GM19467 (cell line): ENCODE results near the gene PDZRN4.

Experiments used
- ATAC-seq: cut with Tn5 transposase; IDR thresholded peaks from one replicate; pipeline ENCODE4 v1.9.1; 2021; ENCODE audit warnings: mild to moderate bottlenecking, moderate library complexity; ENCODE audit not compliant: unreplicated experiment

Gene PDZRN4

DNA sequence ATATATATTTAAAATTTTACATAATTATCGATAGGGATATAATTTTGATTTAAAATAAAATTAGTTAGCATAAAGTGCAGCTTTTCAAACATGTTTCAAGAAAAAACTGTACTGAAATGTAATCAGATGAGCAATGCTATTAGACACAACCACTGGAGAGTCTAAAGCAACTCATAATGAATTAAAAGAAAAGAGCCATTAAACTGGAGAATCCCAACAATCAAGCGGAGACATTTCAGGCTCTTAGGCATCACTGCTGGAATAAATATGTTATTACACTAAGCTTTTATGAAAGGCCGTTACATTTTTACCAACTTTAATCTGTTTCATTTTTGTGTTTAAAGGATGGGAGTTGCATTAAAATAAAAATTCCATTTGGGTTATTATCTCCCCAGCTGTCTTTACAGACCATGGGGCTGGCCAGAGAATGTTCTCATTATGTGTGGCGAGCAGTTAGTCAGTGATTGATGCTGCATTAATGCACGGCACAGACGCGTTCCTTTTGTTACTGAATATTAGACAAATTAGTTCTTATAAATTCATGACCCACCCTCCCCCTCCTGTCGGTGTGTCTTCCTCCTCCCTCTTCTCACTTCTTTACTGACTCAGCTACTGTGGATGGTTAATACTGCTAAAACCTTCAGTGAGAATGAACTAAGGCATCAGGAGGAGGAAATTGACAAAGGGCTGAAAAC is 156.8 kb downstream of the PDZRN4 start:
- no peak for ATAC-seq

DNA sequence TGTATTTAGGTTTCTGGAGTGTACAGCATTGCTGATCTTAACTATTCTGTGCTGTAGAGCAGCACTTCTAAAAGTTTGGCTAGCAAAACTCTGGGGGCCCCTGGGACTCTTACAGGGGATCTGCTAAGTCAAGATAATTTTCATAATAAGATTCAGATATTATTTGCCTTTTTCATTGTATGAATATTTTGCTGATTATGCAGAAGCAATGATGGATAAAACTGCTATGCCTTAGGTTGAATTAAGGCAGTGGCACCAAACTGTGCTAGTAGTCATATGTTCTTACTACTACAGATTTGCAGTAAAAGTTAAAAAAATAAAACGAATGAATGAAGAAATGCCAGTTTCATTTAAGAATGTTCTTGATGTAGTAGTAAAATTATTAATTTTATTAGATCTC is 160.1 kb downstream of the PDZRN4 start:
- no peak for ATAC-seq

DNA sequence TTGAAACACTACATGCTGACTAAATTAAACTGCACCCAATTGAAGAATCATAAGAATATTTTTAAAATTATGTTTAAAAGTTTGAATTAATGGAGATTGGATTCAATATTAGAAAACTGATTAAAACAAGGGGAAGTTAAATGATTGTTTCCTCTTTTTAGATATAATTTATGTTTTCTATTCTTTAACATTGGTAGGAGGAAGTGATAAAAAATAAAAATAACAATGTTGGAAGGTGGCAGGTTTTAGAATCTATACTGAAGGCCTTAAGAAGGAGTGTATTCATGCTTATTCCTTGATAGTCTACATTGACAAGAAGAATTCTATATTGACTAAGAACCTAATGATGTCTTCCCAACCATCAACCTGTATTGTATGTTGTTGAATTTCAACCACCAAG is 168.1 kb downstream of the PDZRN4 start:
- ATAC-seq, result no peak

DNA sequence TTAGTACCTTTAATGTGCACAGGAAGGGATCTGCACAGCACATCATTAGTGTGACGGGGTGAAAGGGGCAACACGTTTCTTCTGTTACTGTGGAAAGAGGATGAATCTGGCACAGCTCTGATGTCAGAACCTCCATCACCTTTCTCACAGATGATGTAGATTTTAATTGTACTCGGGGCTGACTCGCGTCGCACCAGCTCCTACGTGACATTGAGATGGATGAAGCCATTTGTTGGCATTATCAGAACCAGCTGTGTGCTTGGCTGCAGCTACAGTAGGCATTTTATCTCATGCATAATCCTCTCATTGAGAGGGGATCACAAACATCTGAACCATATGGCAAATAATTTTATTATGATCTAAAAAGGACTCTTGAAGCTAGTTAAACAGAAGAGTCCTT is 173.6 kb downstream of the PDZRN4 start:
- no peak for ATAC-seq

DNA sequence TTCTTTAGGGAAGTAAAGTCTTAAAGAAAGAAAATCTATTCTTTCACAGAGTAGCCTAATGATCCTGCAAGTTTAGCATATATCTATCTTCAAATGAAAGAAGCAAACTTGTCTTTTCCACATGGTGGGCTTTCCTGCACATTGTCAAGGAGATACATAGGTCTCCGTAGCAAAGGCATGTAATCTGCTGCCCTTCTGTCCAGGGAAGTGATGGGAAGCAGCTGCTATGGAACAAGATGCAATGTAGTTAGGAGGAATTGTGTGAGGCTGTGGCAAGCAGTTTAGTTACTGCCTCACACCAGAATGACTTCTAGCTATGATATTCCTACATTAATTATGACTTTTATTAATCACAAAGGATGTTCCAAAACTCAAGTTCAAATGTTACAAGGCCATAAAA is 174.4 kb downstream of the PDZRN4 start:
- ATAC-seq, result no peak

DNA sequence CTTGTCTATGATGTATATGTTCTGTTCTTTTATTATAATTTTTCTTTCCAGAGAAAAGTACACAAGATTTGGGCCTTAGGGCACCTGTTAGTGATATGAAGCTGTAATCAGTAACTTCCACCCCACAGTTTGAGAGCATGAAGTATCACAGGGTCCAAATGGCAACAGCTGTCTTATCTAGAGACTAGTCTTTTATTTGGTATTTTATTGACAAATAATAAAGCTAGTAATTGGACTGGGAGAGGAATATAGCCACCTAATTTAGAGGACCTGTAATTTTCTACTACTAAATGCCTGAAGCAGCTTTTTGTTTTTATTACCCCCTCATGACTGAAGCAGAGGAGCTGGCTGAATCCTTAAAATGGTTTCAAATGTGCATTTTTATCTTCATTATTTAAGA is 174.8 kb downstream of the PDZRN4 start:
- ATAC-seq, result no peak

DNA sequence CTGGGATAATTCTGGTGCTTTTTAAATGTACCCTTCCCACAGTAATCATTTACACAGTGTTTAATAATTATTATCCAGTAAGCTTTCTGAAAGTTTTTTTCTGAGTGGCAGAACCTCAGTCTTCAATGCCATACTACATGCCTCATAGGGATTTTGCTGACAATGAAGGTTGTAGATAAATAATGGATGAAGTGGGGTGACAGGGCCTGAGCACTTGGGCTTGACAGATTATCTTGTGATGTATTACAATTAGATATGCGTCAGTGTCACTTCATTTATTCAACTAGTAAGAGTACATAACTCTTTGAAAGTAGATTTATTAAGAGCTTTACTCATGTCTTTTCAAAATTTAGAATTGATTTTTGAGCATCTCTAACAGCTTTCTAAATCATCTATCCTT is 176.1 kb downstream of the PDZRN4 start:
- ATAC-seq, result no peak

DNA sequence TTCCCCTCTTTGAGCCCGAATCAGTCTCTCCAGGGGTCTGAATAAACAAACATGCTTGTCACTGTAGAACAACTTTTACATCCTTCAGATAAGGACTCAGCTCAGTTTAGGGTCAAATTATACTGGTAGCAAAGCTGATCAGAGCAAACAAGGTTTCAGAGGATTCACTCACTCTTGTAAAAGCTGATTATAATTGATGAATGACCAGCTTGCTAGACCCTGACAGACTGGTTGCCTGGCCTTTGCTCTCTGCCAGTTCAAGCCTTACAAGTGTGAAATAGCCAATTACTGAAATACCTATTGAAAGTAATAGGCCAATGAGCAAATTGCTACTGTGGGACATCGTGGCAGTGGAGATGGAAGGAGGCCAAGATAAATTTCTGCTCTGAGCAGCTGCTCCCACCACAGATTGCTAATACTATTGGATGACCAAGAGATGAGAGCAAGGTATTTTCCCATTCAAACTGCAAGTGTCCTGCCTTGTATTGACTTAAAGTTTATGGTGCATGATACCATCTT is 177.6 kb downstream of the PDZRN4 start:
- no peak for ATAC-seq

DNA sequence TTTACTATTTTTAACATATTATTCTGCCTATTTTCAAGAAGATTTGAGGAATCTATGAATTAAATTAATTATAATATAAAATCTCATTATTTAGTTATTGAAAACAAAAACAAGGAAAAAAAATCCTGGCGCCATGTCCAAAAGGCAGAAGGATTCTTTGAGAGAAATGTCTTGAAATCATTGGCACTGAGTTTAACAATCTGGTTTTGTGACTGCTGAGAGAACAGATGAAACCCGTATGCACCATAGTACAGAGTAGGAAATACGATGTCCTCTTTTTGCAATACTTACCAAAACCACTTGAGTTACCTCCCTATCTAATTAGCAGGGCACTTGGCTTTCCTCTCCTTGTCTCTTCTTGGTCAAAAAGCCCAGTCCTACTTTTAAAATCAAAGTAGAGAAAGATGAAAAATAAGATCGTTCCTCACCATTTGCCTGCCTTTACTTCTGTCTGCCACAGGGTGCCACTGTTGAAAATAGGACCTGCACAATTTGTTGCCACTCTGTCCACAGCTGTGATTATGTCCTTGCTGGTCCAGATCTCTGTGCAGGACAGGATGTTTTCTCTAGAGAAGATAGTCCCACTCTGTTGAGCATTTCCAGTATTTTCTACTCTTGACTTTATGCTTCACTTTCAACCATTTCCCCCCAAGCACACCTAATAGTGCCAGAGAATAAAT is 179.7 kb downstream of the PDZRN4 start:
- ATAC-seq, result no peak

DNA sequence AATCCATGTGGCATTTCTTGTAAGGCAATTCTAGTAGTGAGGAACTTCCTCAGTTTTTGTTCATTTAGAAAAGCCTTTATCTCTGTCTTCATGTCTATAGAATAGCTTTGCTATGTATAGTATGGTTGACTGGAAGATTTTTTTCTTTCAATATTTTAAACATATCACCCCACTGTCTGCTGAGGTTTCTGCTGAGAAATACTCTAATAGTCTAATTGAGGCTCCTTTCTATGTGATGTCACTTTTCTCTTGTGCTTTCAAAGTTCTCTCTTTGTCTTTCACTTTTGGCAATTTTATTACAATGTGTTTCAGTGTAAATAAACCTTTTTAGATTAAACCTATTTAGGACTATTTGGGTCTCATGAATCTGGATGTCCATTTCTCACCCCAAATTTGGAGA is 192.8 kb downstream of the PDZRN4 start:
- no peak for ATAC-seq

DNA sequence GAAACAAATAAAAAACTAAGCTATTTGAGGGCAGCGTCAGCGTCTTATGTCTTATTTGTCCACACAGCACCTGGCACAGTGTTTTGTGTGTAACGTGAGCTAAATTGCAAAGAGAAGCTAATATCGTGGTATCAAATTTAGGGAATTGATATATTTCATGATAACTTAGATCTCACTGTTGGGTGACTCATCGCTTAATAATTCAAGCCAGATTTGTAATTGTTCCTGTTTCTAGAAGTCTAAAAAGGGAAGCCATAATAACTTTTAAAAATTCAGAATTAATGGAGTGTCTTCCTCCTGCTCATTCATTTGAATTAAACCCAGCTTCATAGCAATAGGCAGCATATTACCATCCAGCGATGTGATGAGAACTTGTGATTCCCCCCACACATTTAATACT is 214.7 kb downstream of the PDZRN4 start:
- no peak for ATAC-seq

DNA sequence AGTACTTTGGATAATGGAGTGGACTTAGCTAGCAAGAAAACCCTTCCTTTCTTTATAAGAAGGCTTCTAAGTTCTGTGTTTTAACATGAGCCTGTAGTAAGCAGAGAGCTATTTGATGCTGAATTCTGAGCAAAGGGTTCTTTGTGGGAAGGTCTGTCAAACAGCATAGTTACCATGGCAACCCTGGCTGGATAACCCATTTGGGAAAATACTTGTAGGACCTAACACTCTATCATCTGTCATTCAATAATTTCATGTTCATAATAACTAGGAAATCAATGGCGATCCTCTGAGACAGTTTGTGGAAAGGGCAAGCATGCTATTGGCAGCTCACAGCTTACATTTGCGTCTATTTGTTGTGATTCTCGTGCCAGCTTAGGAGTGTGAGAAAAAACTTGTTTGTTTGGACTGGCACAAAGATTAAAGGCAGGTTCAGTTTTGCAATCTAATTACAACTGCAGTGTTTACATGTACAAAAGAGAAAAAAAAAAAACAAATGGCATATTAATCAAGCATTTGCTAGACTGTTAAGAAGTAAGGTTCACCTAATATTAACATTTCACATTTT is 219.2 kb downstream of the PDZRN4 start:
- no peak for ATAC-seq

DNA sequence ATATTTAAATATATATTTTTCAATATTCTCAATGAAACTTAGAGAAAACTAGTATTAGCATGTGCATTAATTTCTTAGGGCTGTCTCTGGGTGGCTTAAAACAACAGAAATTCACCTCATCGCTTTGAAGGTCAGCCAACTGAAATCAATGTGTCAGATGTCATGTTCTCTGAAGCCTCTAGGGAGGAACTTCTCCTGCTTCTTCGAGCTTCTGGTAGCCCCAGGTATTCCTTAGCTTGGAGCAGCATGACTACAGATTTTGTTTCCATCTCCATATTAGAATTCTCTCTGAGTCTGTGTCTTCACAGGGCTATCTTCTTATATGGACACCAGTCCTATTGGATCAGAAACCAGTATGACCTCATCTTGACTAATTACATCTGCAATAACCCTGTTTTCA is 221.5 kb downstream of the PDZRN4 start:
- ATAC-seq, result no peak

DNA sequence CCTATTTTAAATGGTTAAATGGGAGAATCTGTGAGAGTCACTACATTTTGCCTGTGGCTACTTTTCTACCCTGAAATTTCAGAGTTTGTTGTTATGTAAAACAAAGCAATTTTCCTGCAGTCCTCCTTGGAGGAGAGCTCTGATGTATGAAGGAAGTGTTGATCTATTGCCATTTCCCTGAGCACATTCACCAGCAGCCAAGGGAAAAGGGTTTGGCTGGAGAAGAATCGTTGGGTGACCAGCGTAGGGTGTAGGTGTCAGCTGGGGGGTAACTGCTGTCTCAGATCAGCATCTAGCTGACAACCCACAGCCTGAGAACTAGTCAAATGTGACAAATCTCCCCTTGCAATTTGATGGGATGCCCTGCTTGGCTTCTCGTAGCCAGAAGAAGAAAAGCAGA is 230.5 kb downstream of the PDZRN4 start:
- no peak for ATAC-seq

DNA sequence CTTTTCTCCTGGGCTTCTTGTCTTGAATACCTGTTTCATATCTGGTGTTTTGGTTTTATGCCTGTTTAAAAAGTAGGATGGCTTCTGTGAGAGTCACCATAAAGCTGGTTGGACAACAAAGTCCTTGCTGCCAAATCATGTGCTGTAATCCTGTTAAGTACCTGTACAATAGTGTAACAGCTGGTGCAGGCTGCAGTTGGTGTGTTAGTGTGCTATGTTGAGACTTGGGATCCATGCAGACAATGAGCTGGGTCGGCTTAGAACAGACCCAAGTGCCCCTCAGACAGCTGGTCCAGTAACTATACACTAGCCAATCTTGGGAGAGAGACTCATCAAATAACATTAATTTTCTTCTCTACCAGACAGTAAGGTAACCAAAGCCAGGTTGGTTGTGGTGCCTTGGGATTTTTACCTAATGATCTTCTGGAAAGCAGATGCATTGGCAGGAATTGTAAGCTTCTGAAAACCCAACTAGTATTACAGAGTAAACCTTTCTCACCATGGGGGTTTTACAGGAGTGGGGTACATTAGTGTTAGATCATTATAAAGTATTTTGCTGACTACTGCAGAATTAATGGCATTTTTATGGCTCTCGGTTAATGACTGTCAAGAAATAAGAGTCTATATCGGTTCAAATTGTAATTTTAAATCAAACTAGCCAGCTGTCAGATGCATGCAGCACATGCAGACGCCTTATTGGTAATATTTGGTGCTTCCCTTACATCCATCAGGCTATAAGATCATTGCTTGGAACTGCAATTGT is 231.2 kb downstream of the PDZRN4 start:
- no peak for ATAC-seq

DNA sequence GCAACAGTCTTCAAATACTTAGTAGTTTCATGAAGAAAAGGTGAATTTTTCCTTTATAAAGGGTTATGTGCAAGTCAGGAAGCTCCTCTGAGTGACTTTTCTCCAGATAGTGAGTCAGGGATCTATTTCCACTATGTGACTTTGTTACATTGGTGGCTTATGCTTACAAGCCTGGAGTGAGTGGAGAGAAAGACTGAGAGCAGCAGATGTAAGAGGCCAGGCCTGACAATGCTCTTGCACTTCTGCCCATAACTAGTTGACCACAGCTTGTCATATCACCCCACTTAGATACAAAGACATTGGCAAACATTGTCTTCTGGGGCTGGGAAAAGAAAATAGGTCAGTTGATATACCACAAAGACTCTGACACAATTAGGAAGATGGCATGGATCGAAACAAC is 236.5 kb downstream of the PDZRN4 start:
- ATAC-seq, result no peak

DNA sequence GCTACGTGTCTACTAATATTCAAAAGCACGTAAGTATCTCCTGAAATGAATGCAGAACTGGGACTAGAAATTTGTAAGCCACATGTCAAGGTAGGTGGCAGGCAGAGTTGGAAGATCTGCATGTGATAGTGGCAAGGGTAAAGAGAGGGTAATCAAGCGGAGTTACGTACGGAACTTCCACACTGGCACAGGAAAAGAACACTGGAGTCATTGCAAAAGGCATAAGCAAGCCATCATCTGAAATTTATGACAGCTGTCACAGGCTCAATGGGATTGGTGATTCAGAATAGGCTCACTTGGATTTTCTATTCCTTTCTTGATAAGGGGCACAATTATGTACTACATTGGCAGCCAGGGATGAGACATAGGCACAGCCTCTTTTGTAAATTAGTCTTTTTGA is 245.3 kb downstream of the PDZRN4 start:
- ATAC-seq, result no peak

DNA sequence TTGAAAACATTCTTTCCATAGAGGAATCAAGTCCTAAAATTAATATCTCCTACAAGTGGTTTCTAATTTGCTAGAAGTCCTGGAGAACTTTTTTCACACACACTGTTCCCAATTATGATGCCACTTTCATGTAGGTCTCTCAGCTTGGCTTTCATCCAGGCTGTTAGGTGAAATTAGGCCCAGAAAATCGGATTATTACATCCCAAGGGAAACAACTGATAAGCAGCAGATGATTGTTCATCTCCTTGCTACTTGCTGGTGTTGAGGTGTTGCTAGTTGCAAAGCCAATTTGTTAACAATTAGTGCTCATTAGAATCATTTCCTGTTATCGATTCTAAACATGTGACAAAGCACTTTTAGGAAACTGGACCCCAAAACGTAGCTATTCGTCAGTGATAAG is 248.0 kb downstream of the PDZRN4 start:
- ATAC-seq, result no peak

DNA sequence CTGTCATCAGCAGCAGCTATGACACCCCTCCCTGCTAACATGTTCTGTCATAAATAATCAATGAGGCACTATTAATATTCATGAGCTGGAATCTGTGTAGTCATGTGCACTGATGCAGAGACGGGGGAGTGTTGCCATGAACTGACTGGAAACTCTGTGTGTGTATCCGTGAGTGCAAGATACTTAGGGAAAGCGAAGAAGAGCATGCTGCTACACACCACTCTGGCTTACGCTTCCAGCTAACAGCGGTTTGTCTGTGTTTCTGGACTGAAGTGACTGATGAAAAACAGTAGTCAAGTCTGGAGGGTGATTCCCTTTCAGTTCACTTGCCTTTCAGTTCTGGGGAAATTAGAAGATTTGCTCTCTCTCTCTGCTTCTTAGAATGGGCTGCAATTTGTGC is 249.4 kb downstream of the PDZRN4 start:
- ATAC-seq, result no peak

DNA sequence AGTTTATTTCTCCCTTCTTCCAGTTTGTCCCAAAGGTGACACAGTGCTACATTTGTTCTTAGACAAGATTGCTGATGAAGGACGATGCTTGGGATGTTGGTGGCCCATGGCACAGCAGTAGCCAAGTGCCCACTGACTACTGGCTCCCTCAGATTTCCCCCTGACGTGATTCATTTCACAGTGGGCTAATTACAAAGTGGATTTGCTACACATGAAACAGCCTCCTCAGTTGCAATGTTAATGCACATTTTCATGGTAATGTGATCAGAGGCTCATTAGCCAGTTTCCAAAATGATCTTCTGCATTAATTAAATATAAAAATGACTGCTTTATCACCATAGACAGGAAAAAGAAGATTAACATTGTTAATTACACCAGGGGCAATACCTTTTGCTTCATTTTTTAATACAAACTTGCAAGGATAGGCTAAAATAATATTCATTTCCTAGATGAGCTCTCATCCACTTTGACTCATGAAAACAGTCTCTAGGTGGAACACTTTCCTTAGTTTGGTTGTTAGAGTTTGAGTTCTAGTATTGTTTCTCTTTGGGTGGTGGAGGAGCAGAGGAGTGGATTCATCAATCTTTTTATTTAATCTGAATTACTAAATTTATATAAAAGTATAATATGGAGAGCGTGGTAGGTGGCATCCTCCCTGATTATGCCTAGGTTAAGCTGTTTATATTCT is 250.9 kb downstream of the PDZRN4 start:
- ATAC-seq, result no peak

DNA sequence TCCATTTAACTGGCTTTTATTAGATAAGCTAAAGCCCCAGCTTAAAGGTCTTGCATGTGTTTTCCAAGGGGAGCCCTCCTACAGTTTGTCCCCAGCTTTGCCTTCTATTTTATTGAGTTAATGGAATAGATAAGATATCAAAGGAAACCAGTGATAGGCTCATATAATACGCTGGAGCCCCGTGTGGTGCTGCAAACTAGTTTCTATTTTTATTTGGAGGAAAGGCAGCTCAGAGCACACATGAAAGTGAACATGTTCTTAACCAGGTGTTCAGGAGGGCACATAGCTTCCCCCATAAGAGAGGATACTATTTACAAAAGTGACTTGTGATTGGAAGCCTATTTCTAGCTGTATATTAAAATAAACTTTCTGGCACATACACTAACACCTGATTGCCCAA is 251.7 kb downstream of the PDZRN4 start:
- no peak for ATAC-seq
